Measurements from ENCODE around the gene ZNF536. TPM values are rescaled to one million over a fixed set of nuclear protein-coding genes. Genes with fewer than 3 reads are reported as not detected.

Gene ZNF536
- total RNA-seq, 4 donors from 2014 or later: 0.51 to 1.0 (median 0.77) TPM

DNA sequence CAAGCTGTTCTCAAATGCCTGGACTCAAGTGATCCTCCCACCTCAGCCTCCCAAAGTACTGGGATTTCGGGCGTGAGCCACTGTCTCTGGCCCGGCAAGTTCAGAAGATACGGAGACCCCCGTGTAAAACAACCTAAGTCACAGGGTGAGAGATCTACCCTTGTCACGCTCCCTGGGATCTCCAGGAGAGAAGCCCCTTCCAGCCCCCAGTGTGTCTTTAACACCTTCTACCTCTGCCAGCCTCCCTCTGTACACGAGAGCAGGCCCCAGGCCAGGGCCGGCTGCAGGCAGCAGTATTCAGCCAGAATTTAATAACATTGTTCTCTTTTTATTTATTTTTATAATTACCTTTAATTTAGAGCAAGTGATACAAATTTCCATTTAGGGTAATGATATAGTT is 49.4 kb downstream of the ZNF536 start:
- whole genome bisulfite sequencing, 2 donors: 85 to 93% methylated on average over 8 of the region's 8 CpGs
- no peak overlapping the region for H3K4me3 ChIP-seq (ENCODE audit: low read depth, poor library complexity, severe bottlenecking)
- TF ChIP-seq, protein P1, sequence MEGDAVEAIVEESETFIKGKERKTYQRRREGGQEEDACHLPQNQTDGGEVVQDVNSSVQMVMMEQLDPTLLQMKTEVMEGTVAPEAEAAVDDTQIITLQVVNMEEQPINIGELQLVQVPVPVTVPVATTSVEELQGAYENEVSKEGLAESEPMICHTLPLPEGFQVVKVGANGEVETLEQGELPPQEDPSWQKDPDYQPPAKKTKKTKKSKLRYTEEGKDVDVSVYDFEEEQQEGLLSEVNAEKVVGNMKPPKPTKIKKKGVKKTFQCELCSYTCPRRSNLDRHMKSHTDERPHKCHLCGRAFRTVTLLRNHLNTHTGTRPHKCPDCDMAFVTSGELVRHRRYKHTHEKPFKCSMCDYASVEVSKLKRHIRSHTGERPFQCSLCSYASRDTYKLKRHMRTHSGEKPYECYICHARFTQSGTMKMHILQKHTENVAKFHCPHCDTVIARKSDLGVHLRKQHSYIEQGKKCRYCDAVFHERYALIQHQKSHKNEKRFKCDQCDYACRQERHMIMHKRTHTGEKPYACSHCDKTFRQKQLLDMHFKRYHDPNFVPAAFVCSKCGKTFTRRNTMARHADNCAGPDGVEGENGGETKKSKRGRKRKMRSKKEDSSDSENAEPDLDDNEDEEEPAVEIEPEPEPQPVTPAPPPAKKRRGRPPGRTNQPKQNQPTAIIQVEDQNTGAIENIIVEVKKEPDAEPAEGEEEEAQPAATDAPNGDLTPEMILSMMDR (IDR thresholded peaks at IDR 0.05): no peak
- no peak for TF ChIP-seq POLR2A (IDR thresholded peaks at IDR 0.05)
- intact Hi-C loops (cut with DNase I; ENCODE audit: low total_unique reads): no loop called here
- peak in 1 of 2 donors; percentile 72 for DNase-seq (ENCODE audit: low spot score in 2 of 2)

DNA sequence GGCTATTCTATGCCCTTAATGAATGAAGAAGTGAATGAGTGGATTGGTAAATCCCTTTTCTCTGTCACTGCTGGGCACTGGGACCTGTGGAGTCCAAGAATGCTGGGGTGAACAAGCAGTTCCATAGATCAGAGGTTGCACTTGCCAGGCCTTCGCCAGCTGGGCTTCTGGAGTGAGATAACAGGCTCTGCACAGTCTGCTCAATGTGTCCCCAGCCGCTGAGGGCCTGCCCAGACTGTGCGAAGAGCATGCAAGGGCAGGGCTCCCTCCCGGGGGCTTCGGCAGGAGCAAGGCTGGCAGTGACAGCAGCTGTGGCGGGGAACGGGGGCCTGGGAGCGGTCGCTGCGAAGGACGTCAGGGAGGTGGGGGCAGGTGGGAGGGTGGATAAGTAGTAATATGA is 51.3 kb downstream of the ZNF536 start:
- DNase-seq (ENCODE audit: low spot score in 2 of 2): no peak
- no peak overlapping the region for H3K4me3 ChIP-seq (ENCODE audit: low read depth, poor library complexity, severe bottlenecking)
- TF ChIP-seq POLR2A (IDR thresholded peaks at IDR 0.05): no peak
- WGBS, 2 donors: 47 to 59% methylated on average over 11 of the region's 11 CpGs
- intact Hi-C loops (cut with DNase I; ENCODE audit: low total_unique reads): no loop called here

DNA sequence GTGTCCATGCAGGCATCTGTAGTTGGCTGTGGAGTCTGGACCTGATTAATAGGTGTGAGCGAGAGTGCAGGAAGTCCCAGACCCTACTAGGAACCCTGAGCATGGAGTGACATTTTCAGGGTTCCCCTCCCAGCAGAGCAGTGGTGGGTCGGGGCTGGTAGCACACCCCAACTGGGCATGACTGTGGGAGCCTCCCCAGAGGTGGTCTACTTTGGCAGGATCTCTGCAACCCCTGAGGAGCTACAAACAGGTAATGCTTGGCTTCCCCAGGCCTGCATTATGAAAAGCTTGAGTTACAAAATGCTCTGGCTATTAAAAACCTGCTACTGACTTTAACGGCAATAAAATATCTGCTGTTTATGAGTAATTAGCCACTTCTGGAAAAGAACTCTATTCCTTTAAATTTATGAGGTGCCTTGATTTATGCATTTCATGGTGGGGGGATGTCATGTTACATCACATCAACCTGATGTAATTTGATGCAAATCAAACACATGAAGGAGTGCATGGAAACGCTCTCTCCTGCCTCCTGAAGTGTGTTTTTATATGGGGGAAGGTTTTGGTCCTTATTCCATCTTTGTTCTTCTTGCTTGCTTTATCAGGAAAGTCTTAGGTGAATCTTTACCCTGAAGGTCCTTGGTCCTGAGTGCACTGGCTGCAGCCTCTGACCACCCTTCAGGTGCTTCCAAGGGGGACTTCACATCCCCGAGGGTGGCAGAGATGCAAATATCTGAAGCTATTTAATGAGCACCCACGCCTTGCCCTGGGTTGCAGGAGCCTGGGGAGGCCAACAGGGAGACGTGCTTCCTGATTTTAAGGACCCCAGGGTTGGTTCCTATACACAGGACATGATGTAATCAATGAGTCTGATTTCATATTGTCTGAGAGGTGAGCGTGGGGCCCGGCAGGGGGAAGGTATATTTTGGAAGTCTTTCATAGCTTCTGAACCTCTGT is 54.0 kb downstream of the ZNF536 start:
- H3K4me3 ChIP-seq (ENCODE audit: low read depth, poor library complexity, severe bottlenecking): no peak overlapping the region
- intact Hi-C loops (cut with DNase I; ENCODE audit: low total_unique reads): no loop called here
- DNase-seq (ENCODE audit: low spot score in 2 of 2): peak in 1 of 2 donors; percentile 70
- TF ChIP-seq, protein P1 (IDR thresholded peaks at IDR 0.05): no peak
- no peak for TF ChIP-seq POLR2A (IDR thresholded peaks at IDR 0.05)
- 70 to 71% methylated on average over 9 of the region's 9 CpGs for WGBS, 2 donors

DNA sequence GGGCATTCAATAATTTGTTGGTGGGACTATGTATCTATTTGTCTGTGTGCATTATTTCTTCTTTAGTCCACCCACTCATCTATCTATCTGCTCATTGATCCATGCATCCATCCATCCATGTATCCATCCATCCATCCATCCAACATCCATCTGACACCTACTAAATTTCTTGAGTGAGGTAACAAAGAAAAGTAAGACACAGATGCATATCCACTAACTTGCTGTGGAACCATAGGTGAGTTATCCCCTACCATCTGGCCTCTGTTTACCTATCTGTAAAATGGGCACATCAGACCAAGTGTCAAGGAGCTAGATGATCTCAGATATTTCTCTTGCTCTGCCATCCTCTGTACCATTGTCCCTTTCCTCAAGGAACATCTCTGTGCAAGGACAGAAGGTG is 54.7 kb downstream of the ZNF536 start:
- H3K4me3 ChIP-seq (ENCODE audit: low read depth, poor library complexity, severe bottlenecking): no peak overlapping the region
- DNase-seq (ENCODE audit: low spot score in 2 of 2): no peak
- intact Hi-C loops (cut with DNase I; ENCODE audit: low total_unique reads): no loop called here
- TF ChIP-seq POLR2A (IDR thresholded peaks at IDR 0.05): no peak
- TF ChIP-seq, protein P1 (IDR thresholded peaks at IDR 0.05): no peak

DNA sequence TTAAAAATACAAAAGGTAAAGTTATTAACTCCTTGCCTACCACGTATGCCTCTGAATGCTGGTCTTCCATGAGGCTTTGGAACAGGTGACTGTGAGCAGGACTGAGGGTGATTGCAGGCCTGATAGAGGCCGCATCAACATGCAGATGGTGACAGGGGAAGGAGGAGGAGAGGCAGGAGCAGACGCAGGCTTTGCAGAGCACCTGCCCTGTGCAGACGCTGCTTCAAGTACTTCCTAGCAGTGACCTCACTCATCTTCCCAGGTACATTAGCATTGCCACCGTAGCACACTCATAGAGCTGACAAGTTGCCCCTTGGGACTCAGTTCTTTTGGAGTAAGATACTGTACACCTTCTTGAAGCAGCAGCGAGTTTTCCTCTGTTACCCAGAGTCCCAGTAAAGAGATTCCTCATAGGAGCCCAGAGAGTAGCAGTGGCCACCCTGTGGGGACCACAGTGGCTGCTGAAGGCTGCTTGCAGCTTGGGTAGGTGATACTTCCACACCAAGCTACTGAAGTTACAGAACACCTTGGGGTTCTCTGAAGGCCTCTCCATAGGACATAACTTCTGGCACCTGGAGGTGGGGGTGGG is 56.0 kb downstream of the ZNF536 start:
- TF ChIP-seq POLR2A (IDR thresholded peaks at IDR 0.05): no peak
- TF ChIP-seq, protein P1 (IDR thresholded peaks at IDR 0.05): no peak
- WGBS, 2 donors: 75 to 77% methylated on average over 6 of the region's 6 CpGs
- intact Hi-C loops (cut with DNase I; ENCODE audit: low total_unique reads): no loop called here
- H3K4me3 ChIP-seq (ENCODE audit: low read depth, poor library complexity, severe bottlenecking): no peak overlapping the region
- DNase-seq (ENCODE audit: low spot score in 2 of 2): peak in 1 of 2 donors; percentile 56

DNA sequence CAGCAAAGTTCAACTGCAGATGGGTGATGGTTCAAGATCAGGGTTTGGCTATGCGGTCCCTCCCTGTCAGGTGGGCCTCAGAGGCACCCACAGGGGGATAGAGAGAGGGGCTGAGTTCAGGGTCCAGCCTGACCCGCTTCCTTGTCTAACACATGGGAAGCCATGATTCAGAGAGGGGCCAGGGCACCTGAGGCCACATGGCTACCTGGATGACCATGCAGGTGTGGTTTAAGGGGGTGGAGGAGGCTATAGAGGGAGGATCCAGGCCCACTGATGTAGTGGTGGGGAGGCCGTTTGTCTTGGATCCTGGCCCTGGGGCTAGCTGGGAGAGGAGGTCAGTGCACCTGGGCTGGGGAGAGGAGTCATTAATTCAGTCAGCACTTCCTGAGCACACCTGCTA is 56.7 kb downstream of the ZNF536 start:
- WGBS, 2 donors: 78 to 81% methylated on average over 3 of the region's 3 CpGs
- no peak overlapping the region for H3K4me3 ChIP-seq (ENCODE audit: low read depth, poor library complexity, severe bottlenecking)
- DNase-seq (ENCODE audit: low spot score in 2 of 2): peak in 1 of 2 donors; percentile 50
- intact Hi-C loops (cut with DNase I; ENCODE audit: low total_unique reads): no loop called here
- TF ChIP-seq POLR2A (IDR thresholded peaks at IDR 0.05): no peak
- TF ChIP-seq, protein P1 (IDR thresholded peaks at IDR 0.05): no peak
